HEK293 (cell line): Measurements from ENCODE around the gene SBF1.

Experiments
- GLIS1 ChIP-seq: fragments of 450-650 bp; formaldehyde crosslinking; IDR thresholded peaks from 2 replicates; pipeline ENCODE4 v1.5.1; 2016; ENCODE audit warnings: missing biosample characterization, missing genetic modification characterization
- HIC1 ChIP-seq: fragments of 450-650 bp; formaldehyde crosslinking; IDR thresholded peaks from 2 replicates; pipeline ENCODE4 v1.5.1; 2016; ENCODE audit warnings: missing biosample characterization, missing genetic modification characterization
- KLF1 ChIP-seq: fragments of 450-650 bp; formaldehyde crosslinking; IDR thresholded peaks from 2 replicates; pipeline ENCODE4 v1.5.1; 2016; ENCODE audit warnings: missing biosample characterization, missing genetic modification characterization
- SP7 ChIP-seq: fragments of 450-650 bp; formaldehyde crosslinking; IDR thresholded peaks from 2 replicates; pipeline ENCODE4 v1.5.1; 2016; ENCODE audit warnings: missing biosample characterization, missing genetic modification characterization
- YY2 ChIP-seq: fragments of 450-650 bp; formaldehyde crosslinking; IDR thresholded peaks from 2 replicates; pipeline ENCODE4 v1.5.1; 2016; ENCODE audit warnings: missing biosample characterization, missing genetic modification characterization
- ZBTB17 ChIP-seq: fragments of 450-650 bp; formaldehyde crosslinking; IDR thresholded peaks from 2 replicates; pipeline ENCODE4 v1.5.1; 2016; ENCODE audit warnings: missing biosample characterization, missing genetic modification characterization
- ZFP3 ChIP-seq: fragments of 450-650 bp; formaldehyde crosslinking; IDR thresholded peaks from 2 replicates; pipeline ENCODE4 v1.5.1; 2016; ENCODE audit warnings: low read depth, missing biosample characterization, missing genetic modification characterization
- ZFP41 ChIP-seq: fragments of 450-650 bp; formaldehyde crosslinking; IDR thresholded peaks from 2 replicates; pipeline ENCODE4 v1.5.1; 2016; ENCODE audit warnings: missing biosample characterization, missing genetic modification characterization, borderline replicate concordance
- ZNF121 ChIP-seq: fragments of 450-650 bp; formaldehyde crosslinking; IDR thresholded peaks from 2 replicates; pipeline ENCODE4 v1.5.1; 2016; ENCODE audit warnings: missing biosample characterization, missing genetic modification characterization
- ZNF138 ChIP-seq: fragments of 450-650 bp; formaldehyde crosslinking; IDR thresholded peaks from 2 replicates; pipeline ENCODE4 v1.5.1; 2016; ENCODE audit warnings: missing biosample characterization, missing genetic modification characterization, borderline replicate concordance
- ZNF18 ChIP-seq: fragments of 450-650 bp; formaldehyde crosslinking; IDR thresholded peaks from 2 replicates; pipeline ENCODE4 v1.5.1; 2016; ENCODE audit warnings: missing biosample characterization, missing genetic modification characterization
- ZNF211 ChIP-seq: fragments of 450-650 bp; formaldehyde crosslinking; IDR thresholded peaks from 2 replicates; pipeline ENCODE4 v1.5.1; 2016; ENCODE audit warnings: low read depth, missing biosample characterization, missing genetic modification characterization
- ZNF221 ChIP-seq: fragments of 450-650 bp; formaldehyde crosslinking; IDR thresholded peaks from 2 replicates; pipeline ENCODE4 v1.5.1; 2017; ENCODE audit warnings: missing biosample characterization, missing genetic modification characterization, borderline replicate concordance
- ZNF24 ChIP-seq: fragments of 450-650 bp; formaldehyde crosslinking; IDR thresholded peaks from 2 replicates; pipeline ENCODE4 v1.5.1; 2016; ENCODE audit warnings: missing biosample characterization, missing genetic modification characterization
- ZNF341 ChIP-seq: fragments of 450-650 bp; formaldehyde crosslinking; IDR thresholded peaks from 2 replicates; pipeline ENCODE4; 2016; ENCODE audit warnings: low read depth, missing biosample characterization, missing genetic modification characterization
- ZNF362 ChIP-seq: fragments of 450-650 bp; formaldehyde crosslinking; IDR thresholded peaks from 2 replicates; pipeline ENCODE4 v1.5.1; 2016; ENCODE audit warnings: missing biosample characterization, missing genetic modification characterization
- ZNF366 ChIP-seq: fragments of 450-650 bp; formaldehyde crosslinking; conservative IDR thresholded peaks from 2 replicates; pipeline ENCODE4 v1.5.1; 2016; ENCODE audit warnings: missing biosample characterization, missing genetic modification characterization
- ZNF423 ChIP-seq: fragments of 450-650 bp; formaldehyde crosslinking; IDR thresholded peaks from 2 replicates; pipeline ENCODE4 v1.5.1; 2016; ENCODE audit warnings: missing biosample characterization, missing genetic modification characterization
- ZNF501 ChIP-seq: fragments of 450-650 bp; formaldehyde crosslinking; IDR thresholded peaks from 2 replicates; pipeline ENCODE4 v1.5.1; 2016; ENCODE audit warnings: missing biosample characterization, missing genetic modification characterization
- ZNF600 ChIP-seq: fragments of 450-650 bp; formaldehyde crosslinking; IDR thresholded peaks from 2 replicates; pipeline ENCODE4 v1.5.1; 2016; ENCODE audit warnings: missing biosample characterization, missing genetic modification characterization
- ZNF621 ChIP-seq: fragments of 450-650 bp; formaldehyde crosslinking; IDR thresholded peaks from 2 replicates; pipeline ENCODE4 v1.5.1; 2017; ENCODE audit warnings: missing biosample characterization, missing genetic modification characterization
- ZNF639 ChIP-seq: fragments of 450-650 bp; formaldehyde crosslinking; IDR thresholded peaks from 2 replicates; pipeline ENCODE4 v1.5.1; 2016; ENCODE audit warnings: missing biosample characterization, missing genetic modification characterization
- ZNF670 ChIP-seq: fragments of 450-650 bp; formaldehyde crosslinking; IDR thresholded peaks from 2 replicates; pipeline ENCODE4 v1.5.1; 2016; ENCODE audit warnings: missing biosample characterization, missing genetic modification characterization, low read depth
- ZNF701 ChIP-seq: fragments of 450-650 bp; formaldehyde crosslinking; IDR thresholded peaks from 2 replicates; pipeline ENCODE4 v1.5.1; 2016; ENCODE audit warnings: missing biosample characterization, missing genetic modification characterization
- ZNF843 ChIP-seq: fragments of 450-650 bp; formaldehyde crosslinking; IDR thresholded peaks from 2 replicates; pipeline ENCODE4 v1.5.1; 2016; ENCODE audit warnings: missing biosample characterization, missing genetic modification characterization
- ZXDB ChIP-seq: fragments of 450-650 bp; formaldehyde crosslinking; IDR thresholded peaks from 2 replicates; pipeline ENCODE4 v1.5.1; 2016; ENCODE audit warnings: missing biosample characterization, missing genetic modification characterization

The SBF1 gene

GRCh38 chr22:50473855-50474671 lies 772 bp downstream of the SBF1 start (continued):
- TF ChIP-seq GLIS1 (tag by site-specific recombination) (peak; percentile 100), ZNF600 (tag by site-specific recombination) (peak; percentile 54; the same call in 1 of the 2 replicates), ZXDB (tag by site-specific recombination) (peak; percentile 75; the same call in 1 of the 2 replicates), ZNF362 (tag by site-specific recombination) (no peak), ZNF18 (no peak), ZNF621 (tag by site-specific recombination) (no peak), ZBTB17 (tag by site-specific recombination) (peak; percentile 93), ZNF121 (no peak), ZNF843 (tag by site-specific recombination) (no peak), ZNF639 (tag by site-specific recombination) (0 out of 2 replicates have a peak, but pooled peaks have one; percentile 25), ZFP3 (tag by site-specific recombination) (no peak), SP7 (0 out of 2 replicates have a peak, but pooled peaks have one; percentile 40), ZNF670 (tag by site-specific recombination) (no peak), ZFP41 (tag by site-specific recombination) (no peak), ZNF341 (tag by site-specific recombination) (no peak), ZNF423 (tag by site-specific recombination) (no peak), KLF1 (tag by site-specific recombination) (peak; percentile 52), ZNF701 (tag by site-specific recombination) (no peak), ZNF366 (tag by site-specific recombination) (no peak), ZNF221 (tag by site-specific recombination) (no peak), ZNF24 (tag by site-specific recombination) (no peak), ZNF138 (tag by site-specific recombination) (no peak), ZNF211 (no peak), HIC1 (peak; percentile 86), ZNF501 (no peak), YY2 (tag by site-specific recombination) (no peak)
